ENCODE data around the gene RAMP3. TPM values are rescaled to one million over a fixed set of nuclear protein-coding genes. Genes with fewer than 3 reads are reported as not detected.

RAMP3 gene
- total and polyA plus RNA-seq, 9 donors: 2.9 to 26.0 (median 8.0) TPM

GRCh38 chr7:45188736-45189135 lies 31.1 kb downstream of the RAMP3 start:
- no peaks in the 10 kb centered on the region for H3K4me1 ChIP-seq (ENCODE audit: insufficient read depth)
- H3K9me3 ChIP-seq: no peaks in the 10 kb centered on the region
- no peak for DNase-seq
- WGBS, 3 donors: 84 to 89% (median 87%) methylated on average over 10 of the region's 10 CpGs
- H3K27me3 ChIP-seq: no peaks in the 10 kb centered on the region
- H3K27ac ChIP-seq: no peak overlapping the region
- no peak for TF ChIP-seq EP300 (IDR thresholded peaks at IDR 0.05)
- no peak for TF ChIP-seq POLR2A (IDR thresholded peaks at IDR 0.05)
- no peak for TF ChIP-seq CTCF (IDR thresholded peaks at IDR 0.05)
- H3K36me3 ChIP-seq: no peaks in the 10 kb centered on the region
- intact Hi-C loops (cut with DNase I): no loop called here
- H3K4me3 ChIP-seq: no peak overlapping the region

- H3K4me1 ChIP-seq (ENCODE audit: insufficient read depth): no peaks in the 10 kb centered on the region
- no peaks in the 10 kb centered on the region for H3K9me3 ChIP-seq
- H3K27ac ChIP-seq: no peak overlapping the region
- no peaks in the 10 kb centered on the region for H3K36me3 ChIP-seq
- no peaks in the 10 kb centered on the region for H3K27me3 ChIP-seq
- intact Hi-C loops (cut with DNase I): no loop called here
- no peak for DNase-seq
- TF ChIP-seq CTCF (IDR thresholded peaks at IDR 0.05): no peak
- TF ChIP-seq POLR2A (IDR thresholded peaks at IDR 0.05): no peak
- TF ChIP-seq EP300 (IDR thresholded peaks at IDR 0.05): no peak
- 84 to 89% (median 86%) methylated on average over 20 of the region's 20 CpGs for WGBS, 3 donors
- no peak overlapping the region for H3K4me3 ChIP-seq
These were observed 31.8 kb downstream of the RAMP3 start for GRCh38 chr7:45189151-45189970.

GRCh38 chr7:45190406-45191165 lies 33.0 kb downstream of the RAMP3 start:
- 84 to 87% (median 86%) methylated on average over 15 of the region's 15 CpGs for WGBS, 3 donors
- intact Hi-C loops (cut with DNase I): no loop called here
- Histone ChIP-seq H3K27me3 (no peaks in the 10 kb centered on the region), H3K4me3 (no peak overlapping the region), H3K9me3 (no peaks in the 10 kb centered on the region), H3K36me3 (no peaks in the 10 kb centered on the region), H3K4me1 (ENCODE audit: insufficient read depth) (no peaks in the 10 kb centered on the region), H3K27ac (no peak overlapping the region)
- no peak for DNase-seq
- TF ChIP-seq EP300 (IDR thresholded peaks at IDR 0.05) (no peak), CTCF (IDR thresholded peaks at IDR 0.05) (no peak), POLR2A (IDR thresholded peaks at IDR 0.05) (no peak)

- H3K9me3 ChIP-seq: no peaks in the 10 kb centered on the region
- no peak overlapping the region for H3K4me3 ChIP-seq
- intact Hi-C loops (cut with DNase I): no loop called here
- DNase-seq: no peak
- H3K36me3 ChIP-seq: no peaks in the 10 kb centered on the region
- WGBS, 3 donors: 85 to 90% (median 86%) methylated on average over 3 of the region's 3 CpGs
- no peaks in the 10 kb centered on the region for H3K27me3 ChIP-seq
- TF ChIP-seq EP300 (IDR thresholded peaks at IDR 0.05) (no peak), CTCF (IDR thresholded peaks at IDR 0.05) (no peak), POLR2A (IDR thresholded peaks at IDR 0.05) (no peak)
- H3K4me1 ChIP-seq (ENCODE audit: insufficient read depth): no peaks in the 10 kb centered on the region
- no peak overlapping the region for H3K27ac ChIP-seq
These were observed 33.8 kb downstream of the RAMP3 start for GRCh38 chr7:45191396-45191795.
